NB4 (cell line): ENCODE results near the gene GRK2.

Experiments
- DNase-seq: peaks from one replicate; pipeline ENCODE4 v3.0.0; 2010; ENCODE audit warnings: low read depth
- H3K4me3 ChIP-seq: one replicate; pipeline ENCODE4 v1.5.1; 2011; ENCODE audit warnings: mild to moderate bottlenecking, low read depth, low read length, moderate library complexity
- CTCF ChIP-seq: IDR thresholded peaks from one replicate; pipeline ENCODE4 v1.5.1; 2012; ENCODE audit warnings: low read depth, low read length
- MAX ChIP-seq: IDR thresholded peaks from 2 replicates; pipeline ENCODE4 v1.6.1; 2011; ENCODE audit warnings: low read depth, low read length
- MYC ChIP-seq: IDR thresholded peaks from 2 replicates; pipeline ENCODE4 v1.6.1; 2011; ENCODE audit warnings: low read depth, low read length
- POLR2A ChIP-seq: IDR thresholded peaks from 2 replicates; pipeline ENCODE4 v1.6.1; 2011; ENCODE audit warnings: mild to moderate bottlenecking; ENCODE audit not compliant: insufficient read length; ENCODE audit errors: extremely low read depth

GRK2 gene

GRCh38 chr11:67278939-67279588 lies 12.8 kb downstream of the GRK2 start:
- no peak overlapping the region for H3K4me3 ChIP-seq
- DNase-seq: no peak
- TF ChIP-seq MAX (no peak), POLR2A (no peak), CTCF (no peak), MYC (no peak)

- H3K4me3 ChIP-seq: no peak overlapping the region
- no peak for DNase-seq
These were observed 13.5 kb downstream of the GRK2 start for GRCh38 chr11:67279589-67280340.

GRCh38 chr11:67280341-67280787 lies 14.1 kb downstream of the GRK2 start:
- H3K4me3 ChIP-seq: no peak overlapping the region
- peak; percentile 18; the same call in 1 of the 2 replicates for TF ChIP-seq MAX
- TF ChIP-seq CTCF: no peak
- DNase-seq: peak; percentile 48

More at GRCh38 chr11:67279589-67280340, 13.5 kb downstream of the GRK2 start:
- TF ChIP-seq MAX (no peak), POLR2A (peak; percentile 23)

- no peak for DNase-seq
- H3K4me3 ChIP-seq: no peak overlapping the region
- TF ChIP-seq MAX: no peak
- no peak for TF ChIP-seq MYC
- TF ChIP-seq CTCF: no peak
- TF ChIP-seq POLR2A: no peak
These were observed 14.7 kb downstream of the GRK2 start for GRCh38 chr11:67280788-67281551.

GRCh38 chr11:67281552-67282150 lies 15.4 kb downstream of the GRK2 start:
- no peak for TF ChIP-seq MYC
- peak; percentile 12 for TF ChIP-seq POLR2A
- TF ChIP-seq CTCF: peak; percentile 1
- 0 out of 2 replicates have a peak, but pooled peaks have one; percentile 10 for TF ChIP-seq MAX
- DNase-seq: no peak
- no peak overlapping the region for H3K4me3 ChIP-seq
